K562 (cell line): ENCODE measurements around the gene SORCS2. TPM values are rescaled to one million over a fixed set of nuclear protein-coding genes. Genes with fewer than 3 reads are reported as not detected.

ENCODE experiments used
- ATAC-seq: fragments of 200-7000 bp; cut with Tn5 transposase; 3 replicates; pipeline ENCODE4 v1.9.1; 2020; ENCODE audit warnings: moderate library complexity
- BruUV-seq: library from RNA; stranded (reverse); fragments of 400-500 nt; replicated peaks from 2 replicates; lab custom pipeline; 2021; lab: Mats Ljungman, UMichigan
- CTCF ChIA-PET: fragments of 300-600 bp; formaldehyde crosslinking; extraction: SDS; loops from one replicate; lab custom pipeline; 2021; ENCODE audit warnings: low intra/inter-chr PET ratio; lab: Yijun Ruan, JAX
- POLR2A ChIA-PET: fragments of 300-600, 350-650 bp; sonication (Branson Sonifier 250); formaldehyde crosslinking; extraction: SDS; loops from one replicate; lab custom pipeline; 2021; ENCODE audit warnings: antibody characterized with exemption, inconsistent platforms; lab: Yijun Ruan, JAX
- DNase-seq, 4 experiments: peaks; one replicate each; pipeline versions ENCODE4 v3.0.0 to v3.0.0-alpha.2; 2011 to 2018; ENCODE audit warnings: low spot score in 3 of 4, mixed read lengths in 3 of 4; ENCODE audit errors: extremely low read depth in 1 of 4
- FAIRE-seq: peaks from 2 replicates; lab custom pipeline; 2011; peaks lifted over from hg19 to GRCh38; lab: Jason Lieb, UNC
- H2AFZ ChIP-seq: 2 replicates; pipeline ENCODE4 v1.6.0; 2011; ENCODE audit warnings: low read depth, low read length, control low read depth, inconsistent platforms
- H3K27ac ChIP-seq: fragments of 200-600 bp; 3 replicates; pipeline ENCODE4 v1.8.0; 2011; ENCODE audit warnings: low read depth, mild to moderate bottlenecking, control low read depth, inconsistent platforms, low read length, moderate library complexity, mixed read lengths; ENCODE audit errors: extremely low read depth
- H3K27me3 ChIP-seq, 2 experiments: fragments of 300-600 bp in 1 of 2; 2 replicates in 1 of 2; 3 replicates in 1 of 2; pipeline versions ENCODE4 v1.6.0 to v1.8.0; 2011; ENCODE audit warnings: inconsistent platforms in 2 of 2, low read length in 2 of 2, mild to moderate bottlenecking in 1 of 2, mixed read lengths in 1 of 2, moderate library complexity in 1 of 2; ENCODE audit not compliant: control insufficient read depth in 2 of 2, insufficient read depth in 2 of 2
- H3K36me3 ChIP-seq: fragments of 300-600 bp; 3 replicates; pipeline ENCODE4 v1.8.0; 2011; ENCODE audit warnings: mild to moderate bottlenecking, low read length, inconsistent platforms; ENCODE audit not compliant: control insufficient read depth, insufficient read depth
- H3K4me1 ChIP-seq, 2 experiments: fragments of 200-600 bp in 1 of 2; replicated peaks in 1 of 2; 2 replicates in 1 of 2; 3 replicates in 1 of 2; pipeline versions ENCODE4 v1.5.1 to v1.8.0; 2011; ENCODE audit warnings: inconsistent platforms in 2 of 2, low read length in 2 of 2, mild to moderate bottlenecking in 1 of 2, mixed read lengths in 1 of 2, moderate library complexity in 1 of 2; ENCODE audit not compliant: control insufficient read depth in 2 of 2, insufficient read depth in 2 of 2
- H3K4me2 ChIP-seq: 2 replicates; pipeline ENCODE4 v1.6.1; 2011; ENCODE audit warnings: low read length, control low read depth, inconsistent platforms, mixed read lengths; ENCODE audit not compliant: insufficient read depth
- H3K4me3 ChIP-seq: fragments of 200-600 bp; sonication (generic), shearing (Covaris generic); 2 replicates; pipeline ENCODE4 v1.5.1; 2016; ENCODE audit warnings: control low read depth, inconsistent platforms
- H3K79me2 ChIP-seq: fragments of 200-600 bp; 3 replicates; pipeline ENCODE4 v1.8.0; 2011; ENCODE audit warnings: low read length, inconsistent platforms; ENCODE audit not compliant: control insufficient read depth, insufficient read depth
- H3K9ac ChIP-seq, 2 experiments: 2 replicates each; pipeline versions ENCODE4 v1.6.0 to v1.6.1; 2011; ENCODE audit warnings: low read depth in 2 of 2, low read length in 2 of 2, control low read depth in 1 of 2, inconsistent platforms in 1 of 2, mild to moderate bottlenecking in 1 of 2, mixed read lengths in 1 of 2; ENCODE audit not compliant: insufficient read depth in 1 of 2
- H3K9me1 ChIP-seq: one replicate; pipeline ENCODE4 v1.6.0; 2011; ENCODE audit warnings: inconsistent platforms, mild to moderate bottlenecking, low read length, moderate library complexity; ENCODE audit not compliant: control insufficient read depth, insufficient read depth
- H3K9me3 ChIP-seq: replicated peaks from 2 replicates; pipeline ENCODE4 v1.5.1; 2011; ENCODE audit warnings: low read depth, low read length, inconsistent platforms; ENCODE audit not compliant: control insufficient read depth, insufficient read depth
- H4K20me1 ChIP-seq: replicated peaks from 2 replicates; pipeline ENCODE4 v1.6.1; 2011; ENCODE audit warnings: low read length, inconsistent platforms, mixed read lengths; ENCODE audit not compliant: control insufficient read depth, insufficient read depth
- CCAR2 ChIP-seq: fragments of 200-400 bp; formaldehyde crosslinking; IDR thresholded peaks from 2 replicates; pipeline ENCODE4 v1.6.1; 2017; ENCODE audit warnings: mild to moderate bottlenecking, low read depth, low read length
- EZH2 ChIP-seq: IDR thresholded peaks from 2 replicates; pipeline ENCODE4 v1.6.1; 2012; ENCODE audit warnings: low read depth, mild to moderate bottlenecking, inconsistent platforms, low read length, borderline replicate concordance
- ZBTB49 ChIP-seq: sonication (generic); formaldehyde crosslinking; IDR thresholded peaks from 2 replicates; pipeline ENCODE4 v1.8.0; 2022; ENCODE audit warnings: missing genetic modification reagents, mild to moderate bottlenecking, borderline replicate concordance
- ZNF592 ChIP-seq: fragments of 450-650 bp; IDR thresholded peaks from 2 replicates; pipeline ENCODE4 v1.6.1; 2017; ENCODE audit warnings: antibody characterized with exemption, mild to moderate bottlenecking
- WGBS: fragments of 100-300 bp; shearing (Covaris generic); methylation state at CpG from one replicate; pipeline ENCODE4 v1.1.6; 2016; ENCODE audit warnings: low coverage, mixed read lengths; ENCODE audit not compliant: insufficient coverage; ENCODE audit errors: missing lambda C conversion rate; 5-methylcytosine and 5-hydroxymethylcytosine counted together
- in situ Hi-C: fragments of 300-500 bp; cut with MboI; formaldehyde crosslinking; loops from 4 replicates; pipeline ENCODE4 v1.15.0; 2018; ENCODE audit warnings: inconsistent platforms, mixed read lengths
- intact Hi-C: fragments of 100-400 bp; cut with micrococcal nuclease; formaldehyde crosslinking; loops from 2 replicates; pipeline ENCODE4 v1.14.2; 2022
- polyA plus RNA-seq, 8 experiments: library from polyadenylated mRNA; depleted of rRNA in 4 of 8; stranded (reverse) in 5 of 8; unstranded in 3 of 8; fragments of >200 nt; fragmentation: Nextera tagmentation in 2 of 8; fragmentation: Illumina TruSeq in 1 of 8; extraction: Ambion mirVana in 2 of 8; extraction: Trizol in 1 of 8; gene quantifications; 2 replicates each; pipeline versions ENCODE4 v1.2.1 to v1.2.3, GENCODE V29; 2011 to 2014; ENCODE audit warnings: inconsistent platforms in 1 of 8, missing spikeins in 1 of 8
- total RNA-seq, 7 experiments: library from RNA; depleted of rRNA in 6 of 7; stranded (reverse); fragments of >200 nt in 6 of 7; fragmentation: Illumina TruSeq in 2 of 7; extraction: Trizol in 2 of 7; gene quantifications; 2 replicates each; pipeline versions ENCODE4 v1.2.1 to v1.2.3, GENCODE V29; 2011 to 2021; ENCODE audit warnings: low replicate concordance in 1 of 7

The SORCS2 gene
- total and polyA plus RNA-seq, 9 of the 15 experiments (the other 6 are each of a cell fraction or from before 2014, with no cell fraction given), result not detected

GRCh38 chr4:7757501-7758471, 565.4 kb downstream of the SORCS2 start (continued):
- TF ChIP-seq ZNF592 (no peak), CCAR2 (no peak)

- no TSS peak for BruUV-seq
- Histone ChIP-seq H3K9ac (no peak overlapping the region), H4K20me1 (peaks cover 3% of the 10 kb centered on the region)
- CTCF ChIA-PET, result no interaction called here
- ATAC-seq, result no peak
- FAIRE-seq, result no peak
- TF ChIP-seq ZBTB49 (CRISPR knock-in tag), result no peak
- no peak for TF ChIP-seq EZH2
- TF ChIP-seq, all 486 proteins: peak for 0
- Histone ChIP-seq H3K79me2 (peaks cover 51% of the 10 kb centered on the region), H2AFZ (no peak overlapping the region), H3K9me1 (no peaks in the 10 kb centered on the region), H3K4me2 (no peak overlapping the region), H3K9me3 (no peaks in the 10 kb centered on the region; the same call in 1 of the 2 replicates), H3K27me3 (no peaks in the 10 kb centered on the region), H3K4me3 (no peak overlapping the region), H3K27ac (no peak overlapping the region), H3K36me3 (peaks cover 4% of the 10 kb centered on the region; the same call in 1 of the 3 replicates), H3K4me1 (peaks cover 5 to 49% of the 10 kb centered on the region in 2 experiments; a peak in 3 of 5 replicates)
- intact Hi-C loops, result no loop called here
- POLR2A ChIA-PET, result no interaction called here
- in situ Hi-C loops, result no loop called here
- no peak for DNase-seq
- WGBS, result 52% methylated on average over 11 of the region's 11 CpGs
Measured at GRCh38 chr4:7758476-7758875, 566.1 kb downstream of the SORCS2 start.
